ENCODE results near the gene TAS2R31. TPM values are rescaled to one million over a fixed set of nuclear protein-coding genes. Genes with fewer than 3 reads are reported as not detected.
"Not testable (repeated sequence)": the region's sequence is repeated elsewhere in the genome, so short reads cannot be mapped to it uniquely, and the experiment has no call there.

The TAS2R31 gene
- total RNA-seq, 1 donor from 2014 or later: 1.7 TPM

GRCh38 chr12:11040162-11040561 lies 9.0 kb upstream of the TAS2R31 start:
- DNase-seq (ENCODE audit: low spot score): no peak
- H3K27me3 Mint-ChIP-seq (ENCODE audit: low read depth): no peaks in the 10 kb centered on the region
- peaks cover 8% of the 10 kb centered on the region for H3K4me1 Mint-ChIP-seq (ENCODE audit: low read depth)
- H3K36me3 Mint-ChIP-seq (ENCODE audit: low read depth): peaks cover 12% of the 10 kb centered on the region
- peaks cover 13% of the 10 kb centered on the region for H3K9me3 Mint-ChIP-seq (ENCODE audit: low read depth)
- no peak overlapping the region for H3K27ac Mint-ChIP-seq (ENCODE audit: unreplicated experiment)
- no peak overlapping the region for H3K4me3 Mint-ChIP-seq (ENCODE audit: unreplicated experiment)
- TF ChIP-seq CTCF (IDR thresholded peaks at IDR 0.05): no peak

GRCh38 chr12:11039171-11039570 lies 8.0 kb upstream of the TAS2R31 start:
- no peak overlapping the region for H3K4me3 Mint-ChIP-seq (ENCODE audit: unreplicated experiment)
- peaks cover 8% of the 10 kb centered on the region for H3K4me1 Mint-ChIP-seq (ENCODE audit: low read depth)
- H3K27me3 Mint-ChIP-seq (ENCODE audit: low read depth): no peaks in the 10 kb centered on the region
- H3K9me3 Mint-ChIP-seq (ENCODE audit: low read depth): peaks cover 10% of the 10 kb centered on the region
- peaks cover 9% of the 10 kb centered on the region for H3K36me3 Mint-ChIP-seq (ENCODE audit: low read depth)
- no peak overlapping the region for H3K27ac Mint-ChIP-seq (ENCODE audit: unreplicated experiment)
- DNase-seq (ENCODE audit: low spot score): no peak
- TF ChIP-seq CTCF (IDR thresholded peaks at IDR 0.05): no peak

GRCh38 chr12:11033959-11034358 lies 2.8 kb upstream of the TAS2R31 start:
- H3K4me3 Mint-ChIP-seq (ENCODE audit: unreplicated experiment): not testable (repeated sequence)

GRCh38 chr12:11026118-11026517 lies 5.1 kb downstream of the TAS2R31 start:
- Mint-ChIP-seq H3K4me3 (ENCODE audit: unreplicated experiment) (no peak overlapping the region), H3K4me1 (ENCODE audit: low read depth) (no peaks in the 10 kb centered on the region), H3K9me3 (ENCODE audit: low read depth) (peaks cover 5% of the 10 kb centered on the region), H3K36me3 (ENCODE audit: low read depth) (peaks cover 13% of the 10 kb centered on the region), H3K27ac (ENCODE audit: unreplicated experiment) (no peak overlapping the region), H3K27me3 (ENCODE audit: low read depth) (no peaks in the 10 kb centered on the region)
- no peak for DNase-seq (ENCODE audit: low spot score)
- no peak for TF ChIP-seq CTCF (IDR thresholded peaks at IDR 0.05)

More at GRCh38 chr12:11033959-11034358, 2.8 kb upstream of the TAS2R31 start:
- H3K27ac Mint-ChIP-seq (ENCODE audit: unreplicated experiment); DNase-seq (ENCODE audit: low spot score); H3K4me1 Mint-ChIP-seq (ENCODE audit: low read depth); H3K27me3 Mint-ChIP-seq (ENCODE audit: low read depth); H3K9me3 Mint-ChIP-seq (ENCODE audit: low read depth): not testable (repeated sequence)
- H3K36me3 Mint-ChIP-seq (ENCODE audit: low read depth): peaks cover 12% of the 10 kb centered on the region

- H3K27ac Mint-ChIP-seq (ENCODE audit: unreplicated experiment): peak overlapping the region; percentile 47
- DNase-seq (ENCODE audit: low spot score): no peak
- H3K27me3 Mint-ChIP-seq (ENCODE audit: low read depth): no peaks in the 10 kb centered on the region
- H3K4me1 Mint-ChIP-seq (ENCODE audit: low read depth): no peaks in the 10 kb centered on the region
- TF ChIP-seq CTCF (IDR thresholded peaks at IDR 0.05): no peak
- peaks cover 5% of the 10 kb centered on the region for H3K9me3 Mint-ChIP-seq (ENCODE audit: low read depth)
- H3K4me3 Mint-ChIP-seq (ENCODE audit: unreplicated experiment): no peak overlapping the region
- peaks cover 13% of the 10 kb centered on the region for H3K36me3 Mint-ChIP-seq (ENCODE audit: low read depth)
These were observed 7.8 kb downstream of the TAS2R31 start for GRCh38 chr12:11023387-11023786.

- Mint-ChIP-seq H3K36me3 (ENCODE audit: low read depth) (peaks cover 11% of the 10 kb centered on the region), H3K4me1 (ENCODE audit: low read depth) (no peaks in the 10 kb centered on the region), H3K27ac (ENCODE audit: unreplicated experiment) (peak within 1 kb of the TSS; percentile 47), H3K4me3 (ENCODE audit: unreplicated experiment) (no peak within 1 kb of the TSS), H3K27me3 (ENCODE audit: low read depth) (no peaks in the 10 kb centered on the region), H3K9me3 (ENCODE audit: low read depth) (peaks cover 5% of the 10 kb centered on the region)
- no peak for DNase-seq (ENCODE audit: low spot score)
- TF ChIP-seq CTCF (IDR thresholded peaks at IDR 0.05): no peak
These were observed 8.7 kb downstream of the TAS2R31 start, which contains the start of gene TAS2R19 for GRCh38 chr12:11022520-11022919. Gene TAS2R19, minus strand, starts transcription at chr12:11022620. Its CDS starts 49 bp downstream, at chr12:11022571.
